ENCODE results near the gene ADGRG6.

The ADGRG6 gene

GRCh38 chr6:142294679-142295078, 7.1 kb upstream of the ADGRG6 start:
- TF ChIP-seq, protein P1, sequence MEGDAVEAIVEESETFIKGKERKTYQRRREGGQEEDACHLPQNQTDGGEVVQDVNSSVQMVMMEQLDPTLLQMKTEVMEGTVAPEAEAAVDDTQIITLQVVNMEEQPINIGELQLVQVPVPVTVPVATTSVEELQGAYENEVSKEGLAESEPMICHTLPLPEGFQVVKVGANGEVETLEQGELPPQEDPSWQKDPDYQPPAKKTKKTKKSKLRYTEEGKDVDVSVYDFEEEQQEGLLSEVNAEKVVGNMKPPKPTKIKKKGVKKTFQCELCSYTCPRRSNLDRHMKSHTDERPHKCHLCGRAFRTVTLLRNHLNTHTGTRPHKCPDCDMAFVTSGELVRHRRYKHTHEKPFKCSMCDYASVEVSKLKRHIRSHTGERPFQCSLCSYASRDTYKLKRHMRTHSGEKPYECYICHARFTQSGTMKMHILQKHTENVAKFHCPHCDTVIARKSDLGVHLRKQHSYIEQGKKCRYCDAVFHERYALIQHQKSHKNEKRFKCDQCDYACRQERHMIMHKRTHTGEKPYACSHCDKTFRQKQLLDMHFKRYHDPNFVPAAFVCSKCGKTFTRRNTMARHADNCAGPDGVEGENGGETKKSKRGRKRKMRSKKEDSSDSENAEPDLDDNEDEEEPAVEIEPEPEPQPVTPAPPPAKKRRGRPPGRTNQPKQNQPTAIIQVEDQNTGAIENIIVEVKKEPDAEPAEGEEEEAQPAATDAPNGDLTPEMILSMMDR (IDR thresholded peaks at IDR 0.05; ENCODE audit: low read depth, low read length, missing control alignments) = no peak
- DNase-seq (ENCODE audit: low read depth) = no peak
- no peak overlapping the region for H3K4me3 ChIP-seq (ENCODE audit: low read depth, low read length)
- in situ Hi-C loops (cut with HindIII; ENCODE audit: low sequenced_read_pairs) = no loop called here

DNA sequence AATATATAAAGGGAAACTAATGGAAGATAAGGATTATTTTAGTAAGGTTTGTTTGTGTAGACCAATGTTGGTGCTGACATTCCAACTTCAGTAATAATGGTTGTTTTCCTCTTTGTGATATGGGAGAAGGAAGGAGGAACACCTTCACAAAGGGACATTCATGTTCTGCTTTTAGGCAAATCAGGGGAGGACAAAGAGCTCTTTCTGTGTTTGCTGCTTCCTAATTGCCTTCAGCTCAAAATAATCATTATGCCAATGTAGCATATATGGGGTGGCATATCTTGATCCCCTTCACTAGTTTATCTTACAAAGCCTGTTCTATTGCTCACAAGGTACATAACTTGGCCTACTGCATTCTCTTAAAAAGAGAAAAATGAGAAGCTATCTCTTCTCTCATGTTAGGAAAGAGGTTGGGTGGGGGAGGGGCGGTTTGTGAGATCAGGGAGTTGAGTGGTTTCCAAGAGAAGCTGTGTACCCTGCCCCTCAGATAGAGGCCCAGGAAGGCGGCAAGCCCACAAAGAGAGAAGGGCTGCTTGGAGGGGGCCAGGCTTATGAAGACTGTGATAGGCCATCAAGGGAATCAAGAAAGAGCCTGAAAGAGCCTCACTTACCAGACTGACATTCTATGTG, 4.7 kb upstream of the ADGRG6 start:
- in situ Hi-C loops (cut with HindIII; ENCODE audit: low sequenced_read_pairs) = no loop called here
- DNase-seq (ENCODE audit: low read depth) = no peak
- TF ChIP-seq, protein P1 (IDR thresholded peaks at IDR 0.05; ENCODE audit: low read depth, low read length, missing control alignments) = no peak

DNA sequence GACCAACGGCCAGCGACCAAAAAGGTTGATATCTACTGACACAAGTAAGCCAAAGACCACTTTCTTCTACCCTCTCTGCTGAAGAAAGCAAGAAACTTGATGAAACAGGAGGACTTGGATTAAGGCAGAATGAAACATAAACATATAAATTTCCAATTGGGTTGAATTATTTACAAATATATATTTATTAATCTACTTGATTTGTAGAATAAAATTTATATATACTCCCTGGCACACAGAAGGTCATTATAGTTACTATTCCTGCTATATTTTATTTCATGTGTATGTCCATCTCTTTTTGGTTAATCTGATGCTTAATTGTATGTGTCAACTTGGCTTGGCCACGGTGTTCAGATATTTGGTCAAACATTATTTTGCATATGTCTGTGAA, 4.2 kb upstream of the ADGRG6 start:
- DNase-seq (ENCODE audit: low read depth) = no peak
- TF ChIP-seq, protein P1 (IDR thresholded peaks at IDR 0.05; ENCODE audit: low read depth, low read length, missing control alignments) = no peak
- in situ Hi-C loops (cut with HindIII; ENCODE audit: low sequenced_read_pairs) = no loop called here
- no peak overlapping the region for H3K4me3 ChIP-seq (ENCODE audit: low read depth, low read length)

More for the DNA sequence above, 4.7 kb upstream of the ADGRG6 start:
- no peak overlapping the region for H3K4me3 ChIP-seq (ENCODE audit: low read depth, low read length)

DNA sequence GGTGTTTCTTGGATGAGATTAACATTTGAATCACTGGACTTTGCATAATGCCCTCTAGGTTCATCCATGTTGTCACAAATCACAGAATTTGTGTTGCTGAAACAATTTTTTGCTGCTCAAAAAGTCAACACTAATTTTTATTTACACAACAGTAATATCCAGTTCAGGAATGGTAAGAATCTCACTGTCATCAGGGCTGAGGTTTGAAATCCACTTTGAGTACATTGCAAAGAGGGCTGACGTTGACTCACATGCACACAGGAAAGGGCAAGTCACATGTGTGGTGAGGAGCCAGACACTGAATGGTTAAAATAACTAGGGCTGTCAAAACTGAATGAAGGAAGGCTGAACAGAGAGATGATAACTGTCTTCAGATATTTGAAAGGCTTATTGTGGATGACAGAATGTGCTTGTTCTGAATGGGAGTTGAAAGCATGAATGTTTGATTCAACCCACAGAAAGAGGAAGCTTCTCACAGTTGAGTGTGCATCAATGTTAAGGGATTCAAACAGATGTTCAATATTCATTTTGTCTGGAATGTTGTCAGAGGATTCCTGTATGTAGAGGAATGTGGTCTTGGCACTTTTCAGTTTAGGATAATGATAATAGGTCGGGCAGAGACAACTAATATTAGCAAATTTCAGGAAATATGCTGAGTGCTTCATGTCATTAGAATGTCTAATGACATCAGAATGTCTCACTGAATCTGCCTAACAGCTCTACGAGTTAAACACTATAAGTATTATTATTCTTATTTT, 3.6 kb upstream of the ADGRG6 start:
- H3K4me3 ChIP-seq (ENCODE audit: low read depth, low read length) = no peak overlapping the region
- in situ Hi-C loops (cut with HindIII; ENCODE audit: low sequenced_read_pairs) = no loop called here
- TF ChIP-seq, protein P1 (IDR thresholded peaks at IDR 0.05; ENCODE audit: low read depth, low read length, missing control alignments) = no peak
- no peak for DNase-seq (ENCODE audit: low read depth)

GRCh38 chr6:142300302-142300701, 1.5 kb upstream of the ADGRG6 start:
- in situ Hi-C loops (cut with HindIII; ENCODE audit: low sequenced_read_pairs) = no loop called here
- no peak overlapping the region for H3K4me3 ChIP-seq (ENCODE audit: low read depth, low read length)
- TF ChIP-seq, protein P1 (IDR thresholded peaks at IDR 0.05; ENCODE audit: low read depth, low read length, missing control alignments) = no peak
- DNase-seq (ENCODE audit: low read depth) = no peak

DNA sequence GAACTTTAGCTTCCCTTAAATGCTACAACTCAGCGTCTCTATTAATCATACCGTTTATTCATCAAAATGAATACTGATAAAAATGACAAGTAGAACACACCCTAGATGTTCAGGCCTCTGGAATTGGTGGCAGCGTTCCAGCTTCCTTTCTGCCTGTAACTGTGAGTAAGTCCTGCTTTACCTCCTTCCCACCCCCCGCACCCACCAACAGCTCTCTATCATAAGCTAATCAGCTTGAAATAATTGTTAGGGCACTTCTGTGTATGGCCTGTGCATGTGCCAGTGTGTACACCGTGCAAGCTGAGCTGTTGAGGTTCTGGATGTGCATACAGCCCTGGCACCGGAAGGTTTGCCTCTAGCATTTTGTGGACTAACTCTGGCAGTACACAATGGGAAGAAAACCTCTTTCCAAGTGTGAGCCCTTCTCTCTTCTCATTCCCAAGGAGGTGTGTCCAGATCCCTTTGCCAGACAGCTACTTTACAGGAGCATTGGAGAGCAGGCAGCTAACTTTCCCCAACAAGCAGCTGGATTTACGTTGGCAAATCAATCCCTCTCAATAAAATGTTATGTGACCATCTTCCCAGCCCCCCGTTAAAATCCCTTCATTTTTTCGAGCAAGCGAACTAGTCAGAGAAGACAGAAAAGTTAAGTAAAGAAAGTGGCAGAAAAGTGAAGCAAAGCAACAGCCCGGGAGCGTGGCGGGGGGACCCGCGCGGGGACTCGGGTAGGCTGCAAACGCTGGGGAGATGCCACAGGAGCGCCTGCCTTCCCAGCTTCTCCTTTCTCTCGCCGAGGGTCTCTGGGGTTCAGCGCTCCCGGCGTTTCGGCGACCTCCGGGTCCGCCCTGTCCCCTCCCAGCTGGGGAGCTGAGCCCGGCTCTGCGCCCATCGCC, 803 bp upstream of the ADGRG6 start:
- TF ChIP-seq, protein P1 (IDR thresholded peaks at IDR 0.05; ENCODE audit: low read depth, low read length, missing control alignments) = no peak
- no peak for DNase-seq (ENCODE audit: low read depth)
- H3K4me3 ChIP-seq (ENCODE audit: low read depth, low read length) = peak overlapping the region; percentile 64
- in situ Hi-C loops (cut with HindIII; ENCODE audit: low sequenced_read_pairs) = no loop called here

Measured in astrocyte of the cerebellum (primary cell).